GM12878 (cell line): ENCODE measurements around the gene SPRYD3. TPM values are rescaled to one million over a fixed set of nuclear protein-coding genes. Genes with fewer than 3 reads are reported as not detected.
A peak's percentile ranks its signal among the peaks of the same experiment; 100 is the strongest.

Source experiments
- ATAC-seq: fragments of 200-7000 bp; cut with Tn5 transposase; 3 replicates; pipeline ENCODE4 v1.9.1; 2020; ENCODE audit warnings: mild to moderate bottlenecking, moderate library complexity
- BruUV-seq: library from RNA; stranded (reverse); fragments of 400-500 nt; replicated peaks from 2 replicates; lab custom pipeline; 2021; lab: Mats Ljungman, UMichigan
- CTCF ChIA-PET: fragments of 300-600 bp; sonication (Branson Sonifier 250); formaldehyde crosslinking; extraction: SDS; loops from one replicate; lab custom pipeline; 2021; ENCODE audit warnings: inconsistent platforms; lab: Yijun Ruan, JAX
- POLR2A ChIA-PET: fragments of 350-600 bp; formaldehyde crosslinking; extraction: SDS; loops from one replicate; lab custom pipeline; 2021; ENCODE audit warnings: inconsistent platforms; lab: Charles Lee
- RAD21 ChIA-PET: fragments of 300-600 bp; sonication (Branson Sonifier 250); formaldehyde crosslinking; loops from one replicate; lab custom pipeline; 2023; ENCODE audit warnings: antibody characterized with exemption; ENCODE audit not compliant: unreplicated experiment; lab: Charles Lee
- SMC1A ChIA-PET: fragments of 300-600 bp; sonication (Branson Sonifier 250); formaldehyde crosslinking; loops from one replicate; lab custom pipeline; 2023; ENCODE audit not compliant: unreplicated experiment, uncharacterized antibody; lab: Charles Lee
- DNase-seq: peaks from one replicate; pipeline ENCODE4 v3.0.0-alpha.2; 2011; ENCODE audit warnings: low read depth, low spot score
- FAIRE-seq: peaks from 3 replicates; lab custom pipeline; 2011; peaks lifted over from hg19 to GRCh38; lab: Jason Lieb, UNC
- H2AFZ ChIP-seq: 2 replicates; pipeline ENCODE4 v1.6.0; 2011; ENCODE audit warnings: low read depth, low read length, control low read depth; ENCODE audit not compliant: control insufficient read depth
- H3K27ac ChIP-seq: 2 replicates; pipeline ENCODE4 v1.5.1; 2011; ENCODE audit warnings: control low read depth; ENCODE audit not compliant: control insufficient read depth, insufficient read depth
- H3K27me3 ChIP-seq, 2 experiments: replicated peaks in 1 of 2; 2 replicates each; pipeline versions ENCODE4 v1.6.0 to v1.6.1; 2011; ENCODE audit warnings: low read length in 1 of 2; ENCODE audit not compliant: control insufficient read depth in 2 of 2, insufficient read depth in 2 of 2
- H3K36me3 ChIP-seq, 2 experiments: 2 replicates each; pipeline ENCODE4 v1.5.1; 2011; ENCODE audit warnings: low read length in 1 of 2; ENCODE audit not compliant: control insufficient read depth in 2 of 2, insufficient read depth in 2 of 2
- H3K4me1 ChIP-seq: 2 replicates; pipeline ENCODE4 v1.6.1; 2011; ENCODE audit warnings: mild to moderate bottlenecking, low read length, moderate library complexity, mixed read lengths; ENCODE audit not compliant: control insufficient read depth, insufficient read depth
- H3K4me2 ChIP-seq: 2 replicates; pipeline ENCODE4 v1.6.0; 2011; ENCODE audit warnings: control low read depth; ENCODE audit not compliant: control insufficient read depth, insufficient read depth
- H3K4me3 ChIP-seq: fragments of 200-600 bp; sonication (generic); 2 replicates; pipeline ENCODE4 v1.5.1; 2016
- H3K79me2 ChIP-seq: 2 replicates; pipeline ENCODE4 v1.6.0; 2011; ENCODE audit warnings: low read length; ENCODE audit not compliant: control insufficient read depth, insufficient read depth
- H3K9ac ChIP-seq: 2 replicates; pipeline ENCODE4 v1.8.0; 2011; ENCODE audit warnings: low read length, control low read depth, mixed read lengths; ENCODE audit not compliant: control insufficient read depth, insufficient read depth
- H3K9me3 ChIP-seq: replicated peaks from 3 replicates; pipeline ENCODE4 v1.5.1; 2011; ENCODE audit warnings: mild to moderate bottlenecking, low read length; ENCODE audit not compliant: control insufficient read depth, insufficient read depth
- H4K20me1 ChIP-seq: 2 replicates; pipeline ENCODE4 v1.6.0; 2011; ENCODE audit not compliant: control insufficient read depth, insufficient read depth
- CEBPB ChIP-seq, 2 experiments: fragments of 150-350 bp in 1 of 2; IDR thresholded peaks; 2 replicates each; pipeline ENCODE4 v1.6.1; 2012 to 2014; ENCODE audit warnings: low read depth in 2 of 2, low read length in 2 of 2, borderline replicate concordance in 1 of 2, inconsistent platforms in 1 of 2
- CREM ChIP-seq: IDR thresholded peaks from 2 replicates; pipeline ENCODE4 v1.6.1; 2014; ENCODE audit warnings: antibody characterized with exemption, low read depth
- EED ChIP-seq: sonication (generic); IDR thresholded peaks from 2 replicates; pipeline ENCODE4 v1.6.1; 2016; ENCODE audit warnings: antibody characterized with exemption, low read depth
- EP300 ChIP-seq, 2 experiments: fragments of 150-350 bp in 1 of 2; IDR thresholded peaks; 2 replicates each; pipeline ENCODE4 v1.6.1; 2011 to 2012; ENCODE audit warnings: low read depth in 2 of 2, low read length in 2 of 2, borderline replicate concordance in 1 of 2, improper control_type of control experiment in 1 of 2, inconsistent platforms in 1 of 2; ENCODE audit not compliant: control insufficient read depth in 1 of 2
- GATAD2B ChIP-seq: fragments of 450-650 bp; conservative IDR thresholded peaks from 2 replicates; pipeline ENCODE4 v1.6.1; 2017; ENCODE audit warnings: low read depth, mild to moderate bottlenecking, moderate library complexity
- KLF5 ChIP-seq: fragments of 450-650 bp; IDR thresholded peaks from 2 replicates; pipeline ENCODE4 v1.6.1; 2014; ENCODE audit warnings: mild to moderate bottlenecking; ENCODE audit not compliant: partially characterized antibody
- ZNF24 ChIP-seq: fragments of 450-650 bp; IDR thresholded peaks from 2 replicates; pipeline ENCODE4 v1.6.1; 2017; ENCODE audit warnings: antibody characterized with exemption, mild to moderate bottlenecking
- WGBS: methylation state at CpG from one replicate; pipeline ENCODE4 v1.1.6; 2016; ENCODE audit warnings: low lambda C conversion rate; ENCODE audit not compliant: insufficient replicate concordance, insufficient coverage; ENCODE audit errors: missing lambda C conversion rate; 5-methylcytosine and 5-hydroxymethylcytosine counted together
- in situ Hi-C: fragments of 300-500 bp; cut with MboI; formaldehyde crosslinking; loops from 9 replicates; pipeline ENCODE4 v1.14.3; 2018; ENCODE audit warnings: mixed read lengths
- intact Hi-C: fragments of 100-400 bp; cut with micrococcal nuclease; formaldehyde crosslinking; loops from one replicate; pipeline ENCODE4 v1.14.2; 2022; ENCODE audit not compliant: unreplicated experiment
- polyA plus RNA-seq, 11 experiments: library from polyadenylated mRNA; depleted of rRNA in 4 of 11; unstranded in 6 of 11; stranded (reverse) in 5 of 11; fragments of >200 nt; fragmentation: Nextera tagmentation in 4 of 11; fragmentation: Illumina TruSeq in 1 of 11; extraction: Ambion mirVana in 4 of 11; extraction: Trizol in 1 of 11; gene quantifications; 1 replicate in 1 of 11; 2 replicates in 10 of 11; pipeline versions ENCODE4 v1.2.1 to v1.2.3, GENCODE V29; 2011 to 2016; ENCODE audit warnings: inconsistent platforms in 2 of 11, missing spikeins in 2 of 11, low read depth in 1 of 11
- total RNA-seq, 4 experiments: library from RNA; depleted of rRNA in 3 of 4; stranded (reverse); fragments of >200 nt in 3 of 4; fragmentation: Illumina TruSeq in 1 of 4; extraction: Trizol in 1 of 4; gene quantifications; 2 replicates each; pipeline versions ENCODE4 v1.2.1 to v1.2.3, GENCODE V29; 2013 to 2021
- TF ChIP-seq, protein P1 (sequence below): IDR thresholded peaks from 2 replicates; pipeline ENCODE4 v1.6.1; 2011; ENCODE audit warnings: low read depth, low read length, improper control_type of control experiment, borderline replicate concordance
- TF ChIP-seq, protein P2 (sequence below): fragments of 450-650 bp; IDR thresholded peaks from 2 replicates; pipeline ENCODE4 v1.6.1; 2018; ENCODE audit warnings: mild to moderate bottlenecking, low read depth, moderate library complexity; ENCODE audit not compliant: partially characterized antibody
- TF ChIP-seq, protein P3 (sequence below): fragments of 450-650 bp; IDR thresholded peaks from 2 replicates; pipeline ENCODE4 v1.6.1; 2017; ENCODE audit warnings: mild to moderate bottlenecking

The SPRYD3 gene
- total and polyA plus RNA-seq, 10 of the 15 experiments (the other 5 are each of a cell fraction or from before 2014, with no cell fraction given), result 2.3 to 26.4 (median 20.2) TPM

DNA sequence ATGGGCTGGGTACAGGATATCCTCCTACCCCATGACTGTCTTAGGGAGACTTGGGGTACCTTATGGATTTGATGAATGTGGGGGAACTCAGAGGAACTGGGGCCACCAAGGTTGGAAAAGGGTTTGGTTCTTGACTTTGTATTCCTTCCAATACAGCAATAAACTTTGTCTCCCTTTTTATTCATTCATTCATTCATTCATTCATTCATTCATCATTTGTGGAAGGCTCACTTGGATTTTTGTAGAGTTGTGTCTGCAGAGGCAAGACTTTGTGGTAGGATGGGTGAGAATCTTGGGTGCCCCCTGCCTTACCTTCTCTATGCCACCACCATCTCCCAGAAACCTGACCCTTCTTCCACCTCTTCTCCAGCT, 45.1 kb upstream of the SPRYD3 start:
- ChIA-PET RAD21 (interaction anchor here (0.7 kb wide), 1 partner anchor 33 kb away, joined by 3 read pairs; no protein-coding TSS in a partner anchor), CTCF (no interaction called here), SMC1A (interaction anchor here (0.6 kb wide), 1 partner anchor 239 kb away, joined by 3 read pairs; no protein-coding TSS in a partner anchor), POLR2A (no interaction called here)
- Histone ChIP-seq H3K4me1 (no peaks in the 10 kb centered on the region), H3K79me2 (no peaks in the 10 kb centered on the region), H3K27me3 (no peaks in the 10 kb centered on the region; a peak in 1 of 4 replicates), H4K20me1 (no peaks in the 10 kb centered on the region), H2AFZ (no peak overlapping the region), H3K9ac (no peak overlapping the region), H3K27ac (no peak overlapping the region), H3K36me3 (no peaks in the 10 kb centered on the region), H3K9me3 (no peaks in the 10 kb centered on the region), H3K4me2 (no peak overlapping the region), H3K4me3 (no peak overlapping the region)
- in situ Hi-C loops, result no loop called here
- no TSS peak for BruUV-seq
- ATAC-seq (no peak), DNase-seq (no peak), FAIRE-seq (no peak)
- intact Hi-C loops, result no loop called here
- TF ChIP-seq, protein P1, sequence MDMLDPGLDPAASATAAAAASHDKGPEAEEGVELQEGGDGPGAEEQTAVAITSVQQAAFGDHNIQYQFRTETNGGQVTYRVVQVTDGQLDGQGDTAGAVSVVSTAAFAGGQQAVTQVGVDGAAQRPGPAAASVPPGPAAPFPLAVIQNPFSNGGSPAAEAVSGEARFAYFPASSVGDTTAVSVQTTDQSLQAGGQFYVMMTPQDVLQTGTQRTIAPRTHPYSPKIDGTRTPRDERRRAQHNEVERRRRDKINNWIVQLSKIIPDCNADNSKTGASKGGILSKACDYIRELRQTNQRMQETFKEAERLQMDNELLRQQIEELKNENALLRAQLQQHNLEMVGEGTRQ, result no peak
- peak; percentile 76; the same call in 1 of the 2 replicates for TF ChIP-seq ZNF24

DNA sequence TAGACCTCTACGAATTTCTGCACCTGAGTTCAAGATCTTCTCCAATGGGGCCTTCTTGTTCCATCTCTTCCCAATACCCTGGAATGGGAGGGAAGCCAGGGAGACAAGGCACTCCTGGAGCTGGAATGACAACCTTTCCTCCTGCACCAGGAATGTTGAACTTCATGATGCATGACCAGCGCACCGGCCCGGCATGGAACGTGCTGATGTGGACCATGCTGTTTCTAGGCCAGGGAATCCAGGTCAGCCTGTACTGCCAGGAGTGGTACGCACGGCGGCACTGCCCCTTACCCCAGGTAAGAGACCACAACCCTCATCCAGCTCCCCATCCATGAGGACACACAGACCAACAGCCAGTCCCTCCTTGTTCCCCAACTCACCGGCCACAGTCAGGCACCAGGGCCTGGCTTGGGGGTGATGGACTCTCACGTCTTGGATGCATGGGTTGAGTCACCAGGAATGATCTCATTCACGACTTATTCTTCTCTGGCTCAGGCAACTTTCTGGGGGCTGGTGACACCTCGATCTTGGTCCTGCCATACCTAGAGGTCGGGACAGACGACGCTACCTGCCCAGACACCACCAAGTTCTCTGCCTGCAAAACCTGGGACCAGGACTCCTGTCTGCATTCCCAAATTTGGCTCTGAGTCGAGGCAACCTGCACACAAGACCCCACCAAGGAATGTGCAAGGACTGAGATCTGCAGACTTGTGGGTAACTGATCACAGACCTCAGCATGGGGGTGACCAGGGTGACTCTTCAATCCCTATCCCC, 44.6 kb upstream of the SPRYD3 start:
- TF ChIP-seq EP300 (IDR thresholded peaks at IDR 0.05; ENCODE audit: borderline replicate concordance in 1 of 2, control insufficient read depth in 1 of 2, low read depth in 2 of 2, low read length in 2 of 2), result no peak
- TF ChIP-seq, protein P2, sequence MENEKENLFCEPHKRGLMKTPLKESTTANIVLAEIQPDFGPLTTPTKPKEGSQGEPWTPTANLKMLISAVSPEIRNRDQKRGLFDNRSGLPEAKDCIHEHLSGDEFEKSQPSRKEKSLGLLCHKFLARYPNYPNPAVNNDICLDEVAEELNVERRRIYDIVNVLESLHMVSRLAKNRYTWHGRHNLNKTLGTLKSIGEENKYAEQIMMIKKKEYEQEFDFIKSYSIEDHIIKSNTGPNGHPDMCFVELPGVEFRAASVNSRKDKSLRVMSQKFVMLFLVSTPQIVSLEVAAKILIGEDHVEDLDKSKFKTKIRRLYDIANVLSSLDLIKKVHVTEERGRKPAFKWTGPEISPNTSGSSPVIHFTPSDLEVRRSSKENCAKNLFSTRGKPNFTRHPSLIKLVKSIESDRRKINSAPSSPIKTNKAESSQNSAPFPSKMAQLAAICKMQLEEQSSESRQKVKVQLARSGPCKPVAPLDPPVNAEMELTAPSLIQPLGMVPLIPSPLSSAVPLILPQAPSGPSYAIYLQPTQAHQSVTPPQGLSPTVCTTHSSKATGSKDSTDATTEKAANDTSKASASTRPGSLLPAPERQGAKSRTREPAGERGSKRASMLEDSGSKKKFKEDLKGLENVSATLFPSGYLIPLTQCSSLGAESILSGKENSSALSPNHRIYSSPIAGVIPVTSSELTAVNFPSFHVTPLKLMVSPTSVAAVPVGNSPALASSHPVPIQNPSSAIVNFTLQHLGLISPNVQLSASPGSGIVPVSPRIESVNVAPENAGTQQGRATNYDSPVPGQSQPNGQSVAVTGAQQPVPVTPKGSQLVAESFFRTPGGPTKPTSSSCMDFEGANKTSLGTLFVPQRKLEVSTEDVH, result no peak
- TF ChIP-seq CREM, result no peak
- TF ChIP-seq EED, result no peak
- TF ChIP-seq, protein P3, sequence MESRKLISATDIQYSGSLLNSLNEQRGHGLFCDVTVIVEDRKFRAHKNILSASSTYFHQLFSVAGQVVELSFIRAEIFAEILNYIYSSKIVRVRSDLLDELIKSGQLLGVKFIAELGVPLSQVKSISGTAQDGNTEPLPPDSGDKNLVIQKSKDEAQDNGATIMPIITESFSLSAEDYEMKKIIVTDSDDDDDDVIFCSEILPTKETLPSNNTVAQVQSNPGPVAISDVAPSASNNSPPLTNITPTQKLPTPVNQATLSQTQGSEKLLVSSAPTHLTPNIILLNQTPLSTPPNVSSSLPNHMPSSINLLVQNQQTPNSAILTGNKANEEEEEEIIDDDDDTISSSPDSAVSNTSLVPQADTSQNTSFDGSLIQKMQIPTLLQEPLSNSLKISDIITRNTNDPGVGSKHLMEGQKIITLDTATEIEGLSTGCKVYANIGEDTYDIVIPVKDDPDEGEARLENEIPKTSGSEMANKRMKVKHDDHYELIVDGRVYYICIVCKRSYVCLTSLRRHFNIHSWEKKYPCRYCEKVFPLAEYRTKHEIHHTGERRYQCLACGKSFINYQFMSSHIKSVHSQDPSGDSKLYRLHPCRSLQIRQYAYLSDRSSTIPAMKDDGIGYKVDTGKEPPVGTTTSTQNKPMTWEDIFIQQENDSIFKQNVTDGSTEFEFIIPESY, result no peak
- TF ChIP-seq CEBPB (IDR thresholded peaks at IDR 0.05; ENCODE audit: borderline replicate concordance in 1 of 2, low read depth in 2 of 2, low read length in 2 of 2), result no peak
- no peak for TF ChIP-seq KLF5
- no peak for TF ChIP-seq GATAD2B
- intact Hi-C loops (no loop called here), in situ Hi-C loops (no loop called here)
- ChIA-PET POLR2A (no interaction called here), RAD21 (no interaction called here), CTCF (interaction anchor here (1.2 kb wide), 1 partner anchor 25 kb away, joined by 4 read pairs; no protein-coding TSS in a partner anchor), SMC1A (interaction anchor here (0.6 kb wide), 1 partner anchor 238 kb away, joined by 3 read pairs; no protein-coding TSS in a partner anchor)
- H3K4me2 ChIP-seq, result no peak overlapping the region
- H3K4me1 ChIP-seq, result no peaks in the 10 kb centered on the region
- H3K36me3 ChIP-seq, result no peaks in the 10 kb centered on the region
- ATAC-seq, result no peak
- no peak overlapping the region for H3K27ac ChIP-seq
- H3K27me3 ChIP-seq, result no peaks in the 10 kb centered on the region; a peak in 1 of 4 replicates
- no peaks in the 10 kb centered on the region for H3K9me3 ChIP-seq
- no peak overlapping the region for H2AFZ ChIP-seq
- no peak overlapping the region for H3K4me3 ChIP-seq
- no peaks in the 10 kb centered on the region for H4K20me1 ChIP-seq
- FAIRE-seq, result no peak
- no TSS peak for BruUV-seq
- no peaks in the 10 kb centered on the region for H3K79me2 ChIP-seq
- H3K9ac ChIP-seq, result no peak overlapping the region
- 49% methylated on average over 16 of the region's 16 CpGs for WGBS
- no peak for DNase-seq
